Measurements from ENCODE around the gene CCDC30.

- TF ChIP-seq SUZ12 (IDR thresholded peaks at IDR 0.05; ENCODE audit: extremely low read depth, insufficient read depth, insufficient read length) (no peak), YY1 (IDR thresholded peaks at IDR 0.05; ENCODE audit: insufficient read depth, insufficient read length) (no peak)
These were observed 195.8 kb downstream of the CCDC30 start for GRCh38 chr1:42658877-42659337.

All from NT2/D1 (cell line).